Measurements from ENCODE around the gene P2RY8. TPM values are rescaled to one million over a fixed set of nuclear protein-coding genes. Genes with fewer than 3 reads are reported as not detected.
"Not testable (repeated sequence)": the region's sequence is repeated elsewhere in the genome, so short reads cannot be mapped to it uniquely, and the experiment has no call there.

Gene P2RY8
- total RNA-seq, 2 donors from 2014 or later = 131 to 141 TPM

DNA sequence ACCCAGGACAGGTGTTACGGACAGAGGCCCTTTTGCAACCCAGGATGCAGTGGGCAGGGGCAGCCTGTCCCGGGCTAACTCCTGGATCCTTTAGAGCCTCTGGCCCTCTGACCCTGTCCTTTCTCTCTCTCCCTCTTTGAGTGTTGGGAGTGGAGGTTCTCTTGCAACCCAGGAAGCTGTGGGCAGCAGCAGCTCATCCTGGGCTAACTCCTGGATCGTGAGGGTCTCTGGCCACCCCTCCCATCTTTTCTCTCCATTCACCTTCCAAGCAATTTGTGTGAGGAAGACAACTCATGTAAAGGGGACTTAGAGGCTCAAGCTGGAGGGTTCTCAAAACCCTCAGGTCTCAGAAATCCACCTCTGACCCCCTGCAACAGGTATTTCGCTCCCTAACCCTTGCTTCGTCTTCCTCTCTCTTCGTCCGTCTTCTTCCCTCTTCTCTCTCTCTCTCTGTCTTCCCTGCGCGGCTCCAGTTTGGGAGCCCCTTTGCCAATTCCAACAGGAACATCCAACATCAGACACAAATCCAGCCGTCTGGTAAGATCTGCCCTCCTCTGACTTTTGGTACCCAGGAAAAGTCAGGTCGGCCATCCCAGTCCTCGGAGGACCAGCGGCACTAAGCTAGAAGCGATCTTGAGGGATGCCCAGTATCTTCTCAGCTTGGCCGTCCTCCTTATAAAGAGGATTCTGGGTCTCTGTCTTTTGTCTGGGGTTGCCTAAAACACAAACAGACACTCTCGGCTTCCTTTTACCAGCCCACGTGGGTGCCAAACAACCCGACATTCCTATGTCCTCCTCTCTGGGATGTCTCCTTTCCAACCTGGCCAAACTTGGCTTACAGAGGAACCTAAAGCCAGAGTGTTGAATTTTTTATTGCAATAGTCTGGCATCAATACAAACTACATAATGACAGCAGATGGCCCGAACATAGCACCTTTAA lies 92.2 kb downstream of the P2RY8 start:
- no peaks in the 10 kb centered on the region for H3K9me3 ChIP-seq (ENCODE audit: control insufficient read depth, low read length, poor library complexity, severe bottlenecking)
- H3K27me3 Mint-ChIP-seq = no peaks in the 10 kb centered on the region
- no peaks in the 10 kb centered on the region for H3K36me3 Mint-ChIP-seq (ENCODE audit: low read depth)
- ATAC-seq (no peak), DNase-seq (no peak)
- H3K4me1 Mint-ChIP-seq = peaks cover 2% of the 10 kb centered on the region
- no peak overlapping the region for H3K4me3 Mint-ChIP-seq
- peak overlapping the region; percentile 19 for H3K27ac Mint-ChIP-seq

DNA sequence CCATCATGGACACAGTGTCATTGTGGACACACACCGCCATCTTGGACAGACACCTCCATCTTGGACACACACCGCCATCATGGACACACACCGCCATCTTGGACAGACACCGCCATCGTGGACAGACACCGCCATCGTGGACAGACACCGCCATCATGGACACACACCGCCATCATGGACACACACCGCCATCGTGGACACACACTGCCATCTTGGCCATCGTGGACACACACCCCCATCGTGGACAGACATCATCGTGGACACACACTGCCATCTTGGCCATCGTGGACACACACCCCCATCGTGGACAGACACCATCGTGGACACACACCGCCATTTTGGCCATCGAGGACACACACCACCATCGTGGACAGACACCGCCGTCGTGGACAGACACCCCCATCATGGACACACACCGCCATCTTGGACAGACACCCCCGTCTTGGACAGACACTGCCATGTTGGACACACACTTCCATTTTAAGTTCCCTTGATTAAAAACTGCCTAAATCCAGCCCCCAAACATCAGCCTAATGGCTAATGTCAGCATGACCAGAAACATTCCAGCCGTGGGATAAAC lies 93.4 kb downstream of the P2RY8 start:
- H3K9me3 ChIP-seq (ENCODE audit: control insufficient read depth, low read length, poor library complexity, severe bottlenecking) = no peaks in the 10 kb centered on the region
- Mint-ChIP-seq H3K36me3 (ENCODE audit: low read depth) (no peaks in the 10 kb centered on the region), H3K4me1 (no peaks in the 10 kb centered on the region), H3K4me3 (no peak overlapping the region), H3K27me3 (no peaks in the 10 kb centered on the region), H3K27ac (peak overlapping the region; percentile 19)
- DNase-seq = no peak
- no peak for ATAC-seq

- no peaks in the 10 kb centered on the region for H3K9me3 ChIP-seq (ENCODE audit: control insufficient read depth, low read length, poor library complexity, severe bottlenecking)
- DNase-seq (no peak), ATAC-seq (no peak)
- Mint-ChIP-seq H3K4me1 (no peaks in the 10 kb centered on the region), H3K27ac (no peak overlapping the region), H3K4me3 (no peak overlapping the region), H3K36me3 (ENCODE audit: low read depth) (peaks cover under 1% of the 10 kb centered on the region), H3K27me3 (no peaks in the 10 kb centered on the region)
Measured at GRCh38 chrX:1442724-1443367, 94.1 kb downstream of the P2RY8 start.

DNA sequence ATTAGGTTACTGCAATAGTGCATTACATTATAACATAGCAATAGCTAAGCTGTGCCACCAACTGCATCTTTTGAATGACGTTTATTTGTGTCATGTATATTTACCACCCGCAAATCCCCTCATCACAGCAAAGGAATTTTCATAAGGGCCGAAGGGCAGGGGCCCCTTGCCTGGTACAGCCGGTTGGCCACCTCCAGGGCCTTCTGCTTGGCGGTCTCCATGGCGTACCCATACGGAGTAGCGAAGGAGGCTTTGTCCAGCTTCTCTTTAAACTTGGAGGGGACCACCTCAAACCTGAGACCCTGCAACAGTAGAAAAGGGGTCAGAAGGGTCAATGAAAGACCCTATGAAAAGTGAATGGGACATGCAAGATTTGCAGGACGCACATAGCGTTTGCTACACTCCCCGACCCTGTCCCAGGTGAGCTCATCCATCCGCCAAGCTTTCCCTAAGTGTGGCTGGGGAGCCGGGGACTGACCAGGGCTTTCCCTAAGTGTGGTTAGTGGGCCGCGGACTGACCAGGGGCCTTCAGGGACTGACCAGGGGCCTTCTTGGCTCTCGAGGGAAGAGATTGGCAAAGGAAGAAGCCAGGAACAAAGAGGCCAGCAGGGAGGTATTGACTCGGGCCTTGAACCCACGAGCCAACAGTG lies 94.8 kb downstream of the P2RY8 start:
- Mint-ChIP-seq H3K27me3 (no peaks in the 10 kb centered on the region), H3K4me3 (no peak overlapping the region), H3K4me1 (no peaks in the 10 kb centered on the region), H3K27ac (no peak overlapping the region), H3K36me3 (ENCODE audit: low read depth) (peaks cover 8% of the 10 kb centered on the region)
- no peak for DNase-seq
- ATAC-seq = no peak
- no peaks in the 10 kb centered on the region for H3K9me3 ChIP-seq (ENCODE audit: control insufficient read depth, low read length, poor library complexity, severe bottlenecking)

DNA sequence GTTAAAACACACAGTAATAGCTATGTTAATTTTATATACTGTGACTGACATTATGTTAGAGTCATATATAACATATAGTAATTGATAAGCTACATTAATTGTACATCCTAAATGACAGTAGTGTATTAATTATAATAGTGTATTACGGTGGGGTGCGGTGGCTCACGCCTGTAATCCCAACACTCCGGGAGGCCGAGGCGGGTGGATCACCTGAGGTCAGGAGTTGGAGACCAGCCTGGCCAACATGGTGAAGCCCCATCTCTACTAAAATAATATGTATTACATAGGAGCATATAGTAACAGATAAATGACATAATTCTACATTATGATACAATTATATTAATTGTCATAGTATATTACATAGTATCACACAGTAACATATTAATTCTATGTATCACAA lies 96.5 kb downstream of the P2RY8 start:
- Mint-ChIP-seq H3K4me3 (no peak overlapping the region), H3K27ac (no peak overlapping the region), H3K27me3 (no peaks in the 10 kb centered on the region), H3K36me3 (ENCODE audit: low read depth) (peaks cover 12% of the 10 kb centered on the region), H3K4me1 (no peaks in the 10 kb centered on the region)
- DNase-seq = no peak
- H3K9me3 ChIP-seq (ENCODE audit: control insufficient read depth, low read length, poor library complexity, severe bottlenecking) = no peaks in the 10 kb centered on the region
- ATAC-seq = no peak

DNA sequence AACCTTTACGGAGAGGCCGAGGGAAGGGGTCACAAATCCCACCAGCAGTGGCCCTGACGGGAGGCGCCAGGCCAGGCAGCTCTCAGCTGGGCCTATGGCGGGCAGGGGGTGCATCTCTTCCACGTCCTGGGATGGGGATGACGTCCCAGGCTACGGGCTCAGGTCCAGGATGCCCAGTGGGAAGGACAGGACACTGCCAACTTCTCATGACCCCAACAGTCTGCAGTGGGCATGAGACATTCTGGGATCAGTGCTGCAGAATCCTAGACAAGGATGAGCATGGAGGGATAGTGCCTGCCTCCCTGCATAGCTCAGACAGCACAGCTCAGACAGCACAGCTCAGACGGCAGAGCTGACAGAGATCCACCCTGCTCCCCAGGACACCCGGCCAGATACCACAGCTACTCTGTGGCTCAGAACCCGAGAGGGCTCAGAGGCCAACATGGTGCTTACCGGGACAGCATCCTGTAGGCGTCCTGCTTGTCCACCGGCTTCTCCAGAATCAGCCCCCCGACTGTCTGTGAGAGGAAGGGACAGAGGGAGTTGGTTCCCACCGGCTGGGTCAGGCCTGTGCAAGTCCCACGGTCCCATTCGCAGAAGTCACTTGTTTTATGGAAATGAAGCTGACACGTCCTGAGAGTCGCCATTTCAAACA lies 101.6 kb downstream of the P2RY8 start:
- Mint-ChIP-seq H3K27me3 (no peaks in the 10 kb centered on the region), H3K36me3 (ENCODE audit: low read depth) (peaks cover 12% of the 10 kb centered on the region), H3K27ac (no peak overlapping the region), H3K4me1 (no peaks in the 10 kb centered on the region), H3K4me3 (no peak overlapping the region)
- no peaks in the 10 kb centered on the region for H3K9me3 ChIP-seq (ENCODE audit: control insufficient read depth, low read length, poor library complexity, severe bottlenecking)
- ATAC-seq = no peak
- DNase-seq = no peak

GRCh38 chrX:1434871-1435240 lies 102.1 kb downstream of the P2RY8 start:
- H3K9me3 ChIP-seq (ENCODE audit: control insufficient read depth, low read length, poor library complexity, severe bottlenecking) = no peaks in the 10 kb centered on the region
- Mint-ChIP-seq H3K4me3 (peak overlapping the region; percentile 19), H3K36me3 (ENCODE audit: low read depth) (peaks cover 12% of the 10 kb centered on the region), H3K27me3 (no peaks in the 10 kb centered on the region), H3K27ac (no peak overlapping the region), H3K4me1 (no peaks in the 10 kb centered on the region)
- DNase-seq (no peak), ATAC-seq (no peak)

DNA sequence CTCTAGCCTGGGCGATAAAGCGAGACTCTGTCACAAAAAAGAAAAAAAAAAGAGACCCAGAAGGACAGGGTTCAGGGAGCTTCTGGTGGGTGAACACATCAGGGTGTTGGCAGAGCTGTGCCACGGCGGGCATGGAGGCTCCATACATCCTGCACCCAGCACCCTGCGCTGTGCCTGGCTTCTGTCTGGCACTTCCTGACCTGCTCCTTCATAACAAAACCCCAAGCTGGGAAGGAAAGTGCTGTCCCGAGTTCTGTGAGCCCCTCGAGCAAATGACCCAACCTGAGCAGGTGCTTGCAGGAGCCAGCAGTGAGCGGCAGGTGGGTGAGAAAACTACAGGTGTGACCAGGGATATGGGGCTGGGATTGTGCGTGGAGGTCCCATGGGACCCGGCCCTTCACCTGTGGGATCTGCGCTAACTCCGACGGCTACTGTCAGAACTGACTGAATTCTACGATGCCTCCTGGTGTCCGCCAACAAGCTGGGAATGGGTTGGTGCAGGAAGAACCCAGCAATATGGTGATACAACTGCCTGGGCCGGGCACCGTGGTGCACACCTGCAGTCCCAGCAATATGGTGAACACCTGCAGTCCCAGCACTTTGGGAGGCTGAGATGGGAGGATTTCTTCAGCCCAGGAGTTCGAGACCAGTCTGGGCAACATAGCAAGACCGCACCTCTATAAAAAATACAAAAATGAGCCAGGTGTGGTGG lies 103.2 kb downstream of the P2RY8 start:
- Mint-ChIP-seq H3K4me1 (no peaks in the 10 kb centered on the region), H3K27me3 (no peaks in the 10 kb centered on the region), H3K4me3 (peak overlapping the region; percentile 21), H3K36me3 (ENCODE audit: low read depth) (peaks cover 12% of the 10 kb centered on the region), H3K27ac (no peak overlapping the region)
- no peaks in the 10 kb centered on the region for H3K9me3 ChIP-seq (ENCODE audit: control insufficient read depth, low read length, poor library complexity, severe bottlenecking)
- DNase-seq = no peak
- no peak for ATAC-seq

GRCh38 chrX:1430451-1430850 lies 106.5 kb downstream of the P2RY8 start:
- no peak for DNase-seq

DNA sequence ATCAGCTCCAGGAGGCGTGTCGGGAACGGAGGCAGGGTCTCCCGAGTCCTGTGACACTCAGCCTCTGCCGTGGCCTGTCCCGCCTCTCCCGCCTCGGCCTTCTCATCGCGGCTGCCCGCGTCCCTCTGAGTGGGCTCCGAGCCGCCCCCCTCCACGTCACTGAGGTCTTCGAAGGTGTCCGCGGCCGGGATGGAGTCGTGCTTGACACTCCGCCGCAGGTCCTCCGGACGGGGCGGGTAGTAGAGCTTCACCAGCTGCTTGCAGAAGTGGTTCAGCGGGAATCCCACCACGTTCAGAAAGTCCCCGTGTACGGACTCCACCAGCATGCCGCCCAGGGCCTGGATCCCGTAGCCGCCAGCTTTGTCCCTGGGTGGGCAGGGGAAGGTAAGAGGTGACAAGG lies 109.2 kb downstream of the P2RY8 start:
- peaks cover 2% of the 10 kb centered on the region for H3K4me1 Mint-ChIP-seq
- DNase-seq (no peak), ATAC-seq (no peak)
- H3K27me3 Mint-ChIP-seq = no peaks in the 10 kb centered on the region
- H3K36me3 Mint-ChIP-seq (ENCODE audit: low read depth) = peaks cover 8% of the 10 kb centered on the region
- no peak overlapping the region for H3K4me3 Mint-ChIP-seq
- H3K9me3 ChIP-seq (ENCODE audit: control insufficient read depth, low read length, poor library complexity, severe bottlenecking) = no peaks in the 10 kb centered on the region
- H3K27ac Mint-ChIP-seq = no peak overlapping the region

More at GRCh38 chrX:1430451-1430850, 106.5 kb downstream of the P2RY8 start:
- ATAC-seq = no peak
- Mint-ChIP-seq H3K36me3 (ENCODE audit: low read depth) (no peaks in the 10 kb centered on the region), H3K27ac (no peak overlapping the region), H3K4me3 (no peak overlapping the region), H3K4me1 (peaks cover 2% of the 10 kb centered on the region), H3K27me3 (no peaks in the 10 kb centered on the region)
- no peaks in the 10 kb centered on the region for H3K9me3 ChIP-seq (ENCODE audit: control insufficient read depth, low read length, poor library complexity, severe bottlenecking)

GRCh38 chrX:1426321-1426720 lies 110.7 kb downstream of the P2RY8 start:
- not testable (repeated sequence) for ATAC-seq; H3K9me3 ChIP-seq (ENCODE audit: control insufficient read depth, low read length, poor library complexity, severe bottlenecking); H3K36me3 Mint-ChIP-seq (ENCODE audit: low read depth); H3K27me3 Mint-ChIP-seq; H3K4me1 Mint-ChIP-seq; H3K4me3 Mint-ChIP-seq; DNase-seq
- peak overlapping the region; percentile 32 for H3K27ac Mint-ChIP-seq

DNA sequence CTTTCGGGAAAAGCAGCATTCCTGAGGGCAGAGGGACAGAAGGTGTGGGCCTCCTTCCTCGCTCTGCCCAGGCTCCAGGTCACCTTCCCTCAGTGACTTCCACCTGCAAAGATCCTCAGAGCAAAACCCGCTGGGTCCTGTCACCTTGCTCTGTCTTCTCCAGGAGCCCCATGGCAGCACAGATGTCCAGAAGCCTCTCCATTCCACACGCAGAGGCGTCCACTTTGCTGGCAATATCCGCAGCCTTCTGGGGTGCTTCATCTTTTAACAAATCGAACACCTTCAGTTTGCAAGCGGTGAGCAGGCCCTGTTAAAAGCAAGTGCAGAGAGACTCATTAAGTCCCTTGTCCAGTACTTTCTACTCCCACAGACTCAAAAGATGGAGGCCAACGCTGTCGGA lies 111.6 kb downstream of the P2RY8 start:
- peaks cover 5% of the 10 kb centered on the region for H3K9me3 ChIP-seq (ENCODE audit: control insufficient read depth, low read length, poor library complexity, severe bottlenecking)
- ATAC-seq (no peak), DNase-seq (no peak)
- Mint-ChIP-seq H3K4me1 (peaks cover 2% of the 10 kb centered on the region), H3K4me3 (no peak overlapping the region), H3K27ac (no peak overlapping the region), H3K36me3 (ENCODE audit: low read depth) (peaks cover 8% of the 10 kb centered on the region), H3K27me3 (no peaks in the 10 kb centered on the region)
